ENCODE results near the gene SHISAL2A.
A peak's percentile ranks its signal among the peaks of the same experiment; 100 is the strongest.
"Not testable (repeated sequence)": the region's sequence is repeated elsewhere in the genome, so short reads cannot be mapped to it uniquely, and the experiment has no call there.

The SHISAL2A gene

DNA sequence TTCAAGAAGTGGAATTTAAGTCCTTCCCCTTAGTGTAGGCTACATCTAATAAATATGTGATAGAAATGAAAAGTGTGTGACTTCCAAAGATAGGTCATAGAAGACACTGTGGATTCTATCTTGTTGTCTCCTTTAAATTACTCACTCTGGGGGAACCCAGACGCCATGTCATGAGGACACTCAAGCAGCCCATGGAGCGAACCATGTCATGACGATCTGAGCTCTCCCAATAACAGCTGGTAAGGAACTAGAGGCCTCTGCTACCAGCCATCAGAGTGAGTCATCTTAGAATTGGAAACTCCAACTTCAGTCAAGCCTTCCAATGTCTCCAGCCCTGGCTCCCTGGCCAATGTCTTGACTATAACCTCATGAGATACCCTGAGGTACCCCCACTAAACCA lies 58.9 kb downstream of the SHISAL2A start:
- no peak for DNase-seq

DNA sequence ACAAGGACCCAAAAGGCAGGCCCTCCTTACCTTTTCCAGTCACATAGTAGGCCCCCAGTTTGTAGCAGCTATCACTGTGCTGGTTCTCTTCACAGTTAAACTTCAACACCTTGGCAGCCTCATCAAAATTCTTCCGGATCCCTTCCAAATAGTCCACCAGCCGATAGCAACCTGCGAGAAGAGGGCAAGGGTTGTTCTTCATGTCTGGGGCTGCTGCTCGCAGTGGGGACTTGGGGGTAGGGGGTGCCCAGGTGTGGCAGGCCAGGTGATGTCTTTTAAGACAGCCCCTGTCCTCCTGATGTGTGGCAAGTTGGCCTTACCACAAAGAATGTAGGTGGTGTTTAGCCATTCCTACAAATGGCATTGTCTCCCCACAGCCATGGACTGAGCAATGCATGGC lies 59.7 kb downstream of the SHISAL2A start:
- no peak for DNase-seq

DNA sequence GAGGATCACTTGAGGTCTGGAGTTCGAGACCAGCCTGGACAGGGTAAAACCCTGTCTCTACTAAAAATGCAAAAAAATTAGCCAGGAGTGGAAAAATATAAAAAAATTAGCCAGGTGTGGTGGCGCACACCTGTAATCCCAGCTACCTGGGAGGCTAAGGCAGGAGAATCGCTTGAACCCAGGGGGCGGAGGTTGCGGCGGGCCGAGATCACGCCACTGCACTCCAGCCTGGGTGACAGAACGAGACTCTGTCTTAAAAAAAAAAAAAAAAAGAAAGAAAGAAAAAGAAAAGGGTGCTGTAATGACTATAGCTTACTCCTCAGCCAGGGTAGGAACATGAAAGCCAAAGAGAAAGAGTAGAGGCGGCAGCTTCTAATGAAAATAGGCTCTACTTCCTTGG lies 60.4 kb downstream of the SHISAL2A start:
- DNase-seq = not testable (repeated sequence)

DNA sequence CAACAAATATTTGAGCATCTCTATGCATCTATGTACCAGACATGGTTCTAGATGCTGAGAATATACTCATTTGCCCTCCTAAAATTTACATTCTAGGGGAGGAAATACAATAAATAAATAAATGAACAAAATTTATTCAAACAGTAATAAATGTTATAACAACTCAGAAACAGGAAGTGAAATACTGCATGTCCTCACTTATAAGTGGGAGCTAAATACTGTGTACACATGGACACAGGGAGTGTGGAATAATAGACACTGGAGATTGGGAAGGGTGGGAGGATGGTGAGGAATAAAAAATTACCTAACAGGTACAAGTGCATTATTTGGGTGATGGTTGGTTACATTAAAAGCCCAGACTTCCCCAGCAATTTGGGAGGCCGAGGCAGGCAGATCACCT lies 60.9 kb downstream of the SHISAL2A start:
- DNase-seq = no peak

DNA sequence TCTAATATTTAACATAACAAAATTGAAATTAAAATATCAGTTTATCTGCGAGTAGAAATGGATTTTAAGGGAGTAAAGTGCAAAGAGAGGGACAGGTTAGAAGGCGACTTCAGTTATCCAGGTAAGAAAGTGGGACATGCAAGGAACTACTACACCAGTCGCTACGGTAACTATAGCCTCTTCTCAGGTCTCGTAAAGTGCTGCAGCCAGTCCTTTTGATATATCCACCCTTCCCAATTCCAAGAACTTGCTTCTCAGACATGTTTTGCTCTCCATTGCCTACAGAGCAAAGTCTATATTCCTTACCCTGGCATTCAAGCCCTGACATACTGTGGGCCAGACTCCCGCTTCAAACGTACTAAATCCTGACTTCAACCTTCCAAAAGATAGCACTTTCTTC lies 62.7 kb downstream of the SHISAL2A start:
- DNase-seq = no peak

DNA sequence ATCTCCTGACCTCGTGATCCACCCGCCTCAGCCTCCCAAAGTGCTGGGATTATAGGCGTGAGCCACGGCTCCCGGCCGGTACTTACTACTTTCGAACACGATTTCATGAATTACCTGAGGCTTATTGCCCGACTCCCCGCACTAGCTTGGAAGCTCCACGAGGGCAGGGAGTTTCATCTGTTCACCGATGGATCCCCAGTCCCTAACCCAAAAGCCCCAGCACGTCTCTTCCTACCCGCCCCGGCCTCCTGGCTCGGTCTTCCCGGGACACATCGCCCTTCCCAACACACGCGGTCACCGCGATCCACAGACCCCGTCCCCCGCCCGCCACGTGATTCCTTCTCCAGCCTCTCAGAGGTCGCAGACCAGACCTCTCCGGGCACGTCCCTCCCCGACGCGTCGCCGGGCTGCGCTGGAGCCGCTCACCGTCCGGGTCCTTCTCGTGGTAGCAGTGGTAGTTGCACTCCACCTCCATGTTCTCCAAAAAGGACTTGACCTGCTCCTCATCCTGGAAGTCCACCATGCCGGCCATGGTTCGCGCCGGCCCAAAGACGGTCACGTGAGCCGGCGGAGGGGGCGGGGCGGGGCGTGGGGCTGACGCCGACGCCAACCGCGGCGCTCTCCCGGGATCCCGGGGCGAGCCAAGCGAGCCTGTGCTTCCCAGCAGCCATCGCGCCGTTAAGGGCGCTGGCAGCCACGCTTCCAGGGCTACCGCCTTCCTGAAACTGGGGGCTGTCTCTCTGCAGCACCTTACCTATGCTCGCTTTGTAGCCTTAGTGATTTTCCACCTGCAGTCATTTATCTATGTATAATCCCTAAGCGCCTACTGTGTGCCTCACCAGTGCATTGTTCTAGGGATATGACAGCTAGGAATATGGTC lies 65.1 kb downstream of the SHISAL2A start, which contains the start of gene COA7:
Gene COA7, minus strand, starts transcription at position 553 of the 880 bp plus-strand sequence. Its CDS starts 21 bp downstream, at position 532.
- DNase-seq = peak; percentile 63

DNA sequence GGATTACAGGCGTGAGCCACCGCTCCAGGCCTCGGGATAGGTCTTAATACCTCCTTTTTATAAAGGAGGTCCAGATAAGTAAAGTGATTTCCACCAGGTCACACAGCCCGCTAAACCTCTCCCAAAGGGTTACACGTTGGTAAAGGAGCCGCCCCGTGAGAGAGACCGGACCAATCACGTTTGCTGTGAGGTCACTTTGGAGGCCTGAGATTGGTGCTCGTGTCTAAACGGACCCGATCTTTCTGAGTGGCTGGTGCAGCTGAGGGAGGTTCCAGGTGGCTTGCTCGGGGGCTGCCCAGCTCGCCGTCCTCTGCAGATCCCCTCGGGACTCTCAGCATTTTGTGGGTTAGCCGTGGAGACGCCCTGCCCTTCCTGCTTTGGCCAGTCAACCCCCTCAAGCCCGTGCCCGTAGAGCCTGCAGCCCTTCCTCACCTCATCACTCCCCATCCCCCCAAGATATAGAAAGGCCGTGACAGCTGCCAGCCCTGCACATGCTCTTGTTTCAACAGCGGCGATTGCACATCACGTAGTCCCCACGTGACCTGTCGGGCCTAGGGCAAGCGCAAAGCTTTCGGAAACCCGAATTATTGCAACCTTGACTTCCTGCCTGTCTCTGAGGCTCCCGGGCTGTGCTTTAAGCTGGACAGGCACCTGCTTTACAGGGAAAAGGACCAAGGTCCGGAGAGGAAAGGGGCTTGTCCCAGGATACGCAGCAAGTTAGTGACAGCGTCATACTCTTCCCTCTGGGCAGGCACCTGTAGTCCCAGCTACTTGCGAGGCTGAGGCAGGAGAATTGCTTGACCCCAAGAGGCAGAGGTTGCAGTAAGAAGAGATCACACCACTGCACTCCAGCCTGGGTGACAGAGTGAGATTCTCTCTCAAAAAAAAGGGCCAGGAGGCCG lies 70.2 kb downstream of the SHISAL2A start:
- DNase-seq = peak; percentile 88

DNA sequence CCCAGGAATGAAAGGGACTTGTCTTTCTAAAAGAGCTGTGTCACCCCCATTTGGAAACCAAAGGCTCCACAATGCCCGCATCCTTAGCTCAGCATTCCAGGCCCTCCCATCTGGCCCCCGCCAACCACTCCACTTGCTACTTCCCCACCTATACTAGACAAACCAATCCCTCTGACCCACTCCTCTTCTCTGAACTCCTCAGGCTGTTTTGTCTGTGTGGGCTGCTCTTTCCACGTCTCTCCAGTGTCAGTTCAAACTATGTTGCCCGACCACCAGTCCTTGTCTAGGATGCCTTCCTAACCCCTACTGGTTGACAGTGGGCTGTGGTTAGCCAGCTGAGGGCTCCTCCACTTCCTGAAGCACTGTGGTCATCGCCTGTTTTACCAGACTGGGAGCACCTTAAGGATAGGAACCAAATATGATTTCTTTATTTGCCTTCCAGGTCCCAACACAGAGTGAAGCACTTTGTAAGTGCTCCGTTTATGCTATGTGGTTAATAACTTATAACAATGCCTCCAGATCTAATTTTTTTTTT lies 73.2 kb downstream of the SHISAL2A start:
- DNase-seq = no peak

All from stimulated activated CD4-positive, alpha-beta T cell treated with anti-CD3 and anti-CD28 coated beads, Interleukin-1b, Interleukin-23, amount 100 ng/mL, for 48 hours (primary cell).